Measurements from ENCODE around the gene IGF1. TPM values are rescaled to one million over a fixed set of nuclear protein-coding genes. Genes with fewer than 3 reads are reported as not detected.

Gene IGF1
- total RNA-seq, 2 donors from 2014 or later = not detected

- Mint-ChIP-seq H3K36me3 (ENCODE audit: low read depth) (no peaks in the 10 kb centered on the region), H3K27ac (no peak overlapping the region), H3K9me3 (no peaks in the 10 kb centered on the region), H3K4me3 (no peak overlapping the region), H3K27me3 (ENCODE audit: insufficient read depth) (no peaks in the 10 kb centered on the region), H3K4me1 (no peaks in the 10 kb centered on the region)
- Histone ChIP-seq H3K4me1 (ENCODE audit: control insufficient read depth, insufficient read depth, low read length) (no peaks in the 10 kb centered on the region), H3K4me3 (ENCODE audit: low read length) (no peak overlapping the region), H3K27ac (ENCODE audit: low read depth, low read length) (no peak overlapping the region), H3K27me3 (ENCODE audit: control insufficient read depth, insufficient read depth, low read length, poor library complexity, severe bottlenecking) (no peaks in the 10 kb centered on the region), H3K9me3 (ENCODE audit: control insufficient read depth, low read length) (no peaks in the 10 kb centered on the region), H3K36me3 (ENCODE audit: control insufficient read depth, insufficient read depth, low read length) (no peaks in the 10 kb centered on the region), H3K9ac (ENCODE audit: extremely low read depth, low read length, poor library complexity, severe bottlenecking) (no peak overlapping the region)
- WGBS, 2 experiments (ENCODE audit: insufficient coverage in 1 of 2, insufficient read length in 1 of 2) = 93 to 96% methylated on average over 3 to 5 of the region's 5 CpGs
- TF ChIP-seq CTCF (conservative IDR thresholded peaks at IDR 0.05) = no peak
- DNase-seq = no peak
Measured at GRCh38 chr12:102376181-102376747, 104.1 kb downstream of the IGF1 start.

GRCh38 chr12:102374190-102374589 lies 106.2 kb downstream of the IGF1 start:
- no peak for DNase-seq
- Mint-ChIP-seq H3K4me3 (no peak overlapping the region), H3K4me1 (no peaks in the 10 kb centered on the region), H3K36me3 (ENCODE audit: low read depth) (no peaks in the 10 kb centered on the region), H3K9me3 (peaks cover 1% of the 10 kb centered on the region), H3K27ac (no peak overlapping the region), H3K27me3 (ENCODE audit: insufficient read depth) (no peaks in the 10 kb centered on the region)
- H3K27me3 ChIP-seq (ENCODE audit: control insufficient read depth, insufficient read depth, low read length, poor library complexity, severe bottlenecking) = no peaks in the 10 kb centered on the region
- no peak overlapping the region for H3K27ac ChIP-seq (ENCODE audit: low read depth, low read length)
- H3K4me1 ChIP-seq (ENCODE audit: control insufficient read depth, insufficient read depth, low read length) = no peaks in the 10 kb centered on the region
- TF ChIP-seq CTCF (conservative IDR thresholded peaks at IDR 0.05) = no peak
- H3K36me3 ChIP-seq (ENCODE audit: control insufficient read depth, insufficient read depth, low read length) = no peaks in the 10 kb centered on the region
- no peak overlapping the region for H3K4me3 ChIP-seq (ENCODE audit: low read length)
- H3K9me3 ChIP-seq (ENCODE audit: control insufficient read depth, low read length) = no peaks in the 10 kb centered on the region
- no peak overlapping the region for H3K9ac ChIP-seq (ENCODE audit: extremely low read depth, low read length, poor library complexity, severe bottlenecking)
- 88% methylated on average over 1 of the region's 1 CpG; no CpG with 5 or more reads in 1 of the 2 experiments for WGBS, 2 experiments (ENCODE audit: insufficient coverage in 1 of 2, insufficient read length in 1 of 2)

- no peaks in the 10 kb centered on the region for H3K36me3 Mint-ChIP-seq (ENCODE audit: low read depth)
- no peak for DNase-seq
- Histone ChIP-seq H3K27me3 (ENCODE audit: control insufficient read depth, insufficient read depth, low read length, poor library complexity, severe bottlenecking) (no peaks in the 10 kb centered on the region), H3K9me3 (ENCODE audit: control insufficient read depth, low read length) (no peaks in the 10 kb centered on the region), H3K4me3 (ENCODE audit: low read length) (no peak overlapping the region), H3K9ac (ENCODE audit: extremely low read depth, low read length, poor library complexity, severe bottlenecking) (no peak overlapping the region), H3K36me3 (ENCODE audit: control insufficient read depth, insufficient read depth, low read length) (no peaks in the 10 kb centered on the region), H3K27ac (ENCODE audit: low read depth, low read length) (no peak overlapping the region), H3K4me1 (ENCODE audit: control insufficient read depth, insufficient read depth, low read length) (no peaks in the 10 kb centered on the region)
- H3K4me1 Mint-ChIP-seq = no peaks in the 10 kb centered on the region
- TF ChIP-seq CTCF (conservative IDR thresholded peaks at IDR 0.05) = no peak
- WGBS, 2 experiments (ENCODE audit: insufficient coverage in 1 of 2, insufficient read length in 1 of 2) = 89 to 91% methylated on average over 3 of the region's 3 CpGs
- H3K27ac Mint-ChIP-seq = no peak overlapping the region
- H3K9me3 Mint-ChIP-seq = peaks cover 18% of the 10 kb centered on the region
- H3K27me3 Mint-ChIP-seq (ENCODE audit: insufficient read depth) = peaks cover under 1% of the 10 kb centered on the region
- H3K4me3 Mint-ChIP-seq = no peak overlapping the region
Measured at GRCh38 chr12:102372087-102372486, 108.3 kb downstream of the IGF1 start.

Data from endodermal cell (in vitro differentiated cells).